Mammary epithelial cell (primary cell): Measurements from ENCODE around the gene SUSD3.

Experiments used
- EZH2 ChIP-seq: IDR thresholded peaks from 2 replicates; pipeline ENCODE4 v1.6.1; 2012; ENCODE audit warnings: low read length, inconsistent platforms, borderline replicate concordance
- TF ChIP-seq, protein P1 (sequence below), 2 donors: IDR thresholded peaks in 1 of 2; conservative IDR thresholded peaks in 1 of 2; 2 replicates each; pipeline ENCODE4 v1.5.1; 2011 to 2012; ENCODE audit warnings: inconsistent platforms in 2 of 2, low read length in 2 of 2, mild to moderate bottlenecking in 2 of 2, control low read depth in 1 of 2, low read depth in 1 of 2; ENCODE audit not compliant: insufficient read depth in 1 of 2; ENCODE audit errors: extremely low read depth in 1 of 2

DNA sequence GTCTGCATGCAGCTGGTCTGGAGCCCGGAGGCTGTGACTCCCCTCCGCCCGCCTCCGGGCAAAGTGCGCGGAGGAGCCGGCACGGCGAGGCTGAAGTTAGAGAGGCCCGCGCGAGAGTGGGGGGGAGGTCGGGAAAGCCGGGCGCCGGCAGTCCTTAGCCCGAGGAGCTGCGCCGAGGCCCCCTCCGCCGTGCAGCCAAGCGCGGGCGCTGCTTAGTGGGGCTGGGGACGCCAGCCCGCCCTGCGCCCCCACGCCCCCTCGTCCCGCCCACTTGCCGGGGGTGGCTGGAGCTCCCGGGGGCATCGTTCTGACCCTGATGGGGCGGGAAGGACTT is 75.1 kb downstream of the SUSD3 start:
- TF ChIP-seq, protein P1, sequence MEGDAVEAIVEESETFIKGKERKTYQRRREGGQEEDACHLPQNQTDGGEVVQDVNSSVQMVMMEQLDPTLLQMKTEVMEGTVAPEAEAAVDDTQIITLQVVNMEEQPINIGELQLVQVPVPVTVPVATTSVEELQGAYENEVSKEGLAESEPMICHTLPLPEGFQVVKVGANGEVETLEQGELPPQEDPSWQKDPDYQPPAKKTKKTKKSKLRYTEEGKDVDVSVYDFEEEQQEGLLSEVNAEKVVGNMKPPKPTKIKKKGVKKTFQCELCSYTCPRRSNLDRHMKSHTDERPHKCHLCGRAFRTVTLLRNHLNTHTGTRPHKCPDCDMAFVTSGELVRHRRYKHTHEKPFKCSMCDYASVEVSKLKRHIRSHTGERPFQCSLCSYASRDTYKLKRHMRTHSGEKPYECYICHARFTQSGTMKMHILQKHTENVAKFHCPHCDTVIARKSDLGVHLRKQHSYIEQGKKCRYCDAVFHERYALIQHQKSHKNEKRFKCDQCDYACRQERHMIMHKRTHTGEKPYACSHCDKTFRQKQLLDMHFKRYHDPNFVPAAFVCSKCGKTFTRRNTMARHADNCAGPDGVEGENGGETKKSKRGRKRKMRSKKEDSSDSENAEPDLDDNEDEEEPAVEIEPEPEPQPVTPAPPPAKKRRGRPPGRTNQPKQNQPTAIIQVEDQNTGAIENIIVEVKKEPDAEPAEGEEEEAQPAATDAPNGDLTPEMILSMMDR (conservative IDR thresholded peaks at IDR 0.05 in 1 of 2, IDR thresholded peaks at IDR 0.05 in 1 of 2; ENCODE audit: extremely low read depth in 1 of 2, insufficient read depth in 1 of 2, low read depth in 1 of 2, low read length in 2 of 2), result no peak
- TF ChIP-seq EZH2, result no peak
